ENCODE data around the gene KRT6A. TPM values are rescaled to one million over a fixed set of nuclear protein-coding genes. Genes with fewer than 3 reads are reported as not detected.

Gene KRT6A
- total RNA-seq, 4 donors from 2014 or later: 0.27 TPM; not detected in 3

GRCh38 chr12:52473768-52474167 lies 19.3 kb downstream of the KRT6A start, which contains the start of gene KRT6C:
KRT6C (minus strand) TSS chr12:52473805; CDS start chr12:52473737, 68 bp downstream.
- Histone ChIP-seq H3K4me3 (replicated peaks in 1 of 3) (no peak within 1 kb of the TSS), H3K4me1 (no peaks in the 10 kb centered on the region), H3K27ac (no peak within 1 kb of the TSS), H3K9me3 (no peaks in the 10 kb centered on the region), H3K36me3 (no peaks in the 10 kb centered on the region), H3K27me3 (no peaks in the 10 kb centered on the region)
- TF ChIP-seq CTCF (IDR thresholded peaks at IDR 0.05): no peak
- TF ChIP-seq POLR2A (IDR thresholded peaks at IDR 0.05): no peak
- intact Hi-C loops (cut with DNase I): no loop called here
- no peak for DNase-seq
- WGBS, 2 donors: 81 to 89% methylated on average over 4 of the region's 4 CpGs

GRCh38 chr12:52469853-52470252 lies 23.2 kb downstream of the KRT6A start:
- no peaks in the 10 kb centered on the region for H3K4me1 ChIP-seq

GRCh38 chr12:52464897-52465296 lies 28.2 kb downstream of the KRT6A start:
- Histone ChIP-seq H3K36me3 (no peaks in the 10 kb centered on the region), H3K4me1 (no peaks in the 10 kb centered on the region), H3K9me3 (no peaks in the 10 kb centered on the region), H3K27me3 (no peaks in the 10 kb centered on the region), H3K4me3 (replicated peaks in 1 of 3) (no peak overlapping the region), H3K27ac (no peak overlapping the region)
- DNase-seq: no peak
- WGBS, 2 donors: 61% methylated on average over 2 of the region's 2 CpGs
- intact Hi-C loops (cut with DNase I): no loop called here
- TF ChIP-seq POLR2A (IDR thresholded peaks at IDR 0.05) (no peak), CTCF (IDR thresholded peaks at IDR 0.05) (no peak)

More at GRCh38 chr12:52469853-52470252, 23.2 kb downstream of the KRT6A start:
- H3K36me3 ChIP-seq: no peaks in the 10 kb centered on the region
- H3K27ac ChIP-seq: no peak overlapping the region
- no peak for DNase-seq
- H3K9me3 ChIP-seq: no peaks in the 10 kb centered on the region
- intact Hi-C loops (cut with DNase I): no loop called here
- no peak overlapping the region for H3K4me3 ChIP-seq (replicated peaks in 1 of 3)
- no peaks in the 10 kb centered on the region for H3K27me3 ChIP-seq
- no peak for TF ChIP-seq CTCF (IDR thresholded peaks at IDR 0.05)
- no peak for TF ChIP-seq POLR2A (IDR thresholded peaks at IDR 0.05)
- 84 to 87% methylated on average over 4 of the region's 4 CpGs for WGBS, 2 donors

GRCh38 chr12:52461693-52462092 lies 31.4 kb downstream of the KRT6A start:
- intact Hi-C loops (cut with DNase I): no loop called here
- no peak for TF ChIP-seq POLR2A (IDR thresholded peaks at IDR 0.05)
- no peak for TF ChIP-seq CTCF (IDR thresholded peaks at IDR 0.05)
- 34 to 36% methylated on average over 5 of the region's 5 CpGs for WGBS, 2 donors
- Histone ChIP-seq H3K9me3 (no peaks in the 10 kb centered on the region), H3K36me3 (no peaks in the 10 kb centered on the region), H3K4me3 (replicated peaks in 1 of 3) (no peak overlapping the region), H3K27me3 (no peaks in the 10 kb centered on the region), H3K27ac (no peak overlapping the region), H3K4me1 (no peaks in the 10 kb centered on the region)
- DNase-seq: peak; percentile 77 to 81

- intact Hi-C loops (cut with DNase I): no loop called here
- Histone ChIP-seq H3K36me3 (no peaks in the 10 kb centered on the region), H3K4me3 (replicated peaks in 1 of 3) (no peak overlapping the region), H3K4me1 (no peaks in the 10 kb centered on the region), H3K9me3 (no peaks in the 10 kb centered on the region), H3K27ac (no peak overlapping the region), H3K27me3 (no peaks in the 10 kb centered on the region)
- no peak for TF ChIP-seq CTCF (IDR thresholded peaks at IDR 0.05)
- 82 to 93% methylated on average over 5 of the region's 5 CpGs for WGBS, 2 donors
- no peak for DNase-seq
These were observed 34.2 kb downstream of the KRT6A start for GRCh38 chr12:52458861-52459260.
